Testis (tissue), 2 donors: ENCODE results near the gene EMILIN2.

ENCODE experiments used
- POLR2A ChIP-seq: fragments of 450-650 bp; IDR thresholded peaks from one replicate; pipeline ENCODE4 v1.6.1; 2017; ENCODE audit warnings: antibody characterized with exemption, mild to moderate bottlenecking, moderate library complexity
- TF ChIP-seq, protein P1 (sequence below), 3 experiments: fragments of 450-650 bp in 2 of 3; fragments of 200-600 bp in 1 of 3; sonication (generic) in 1 of 3; IDR thresholded peaks; one replicate each; pipeline ENCODE4 v1.5.1; 2016 to 2019; ENCODE audit warnings: antibody characterized with exemption in 3 of 3, mild to moderate bottlenecking in 2 of 3, moderate library complexity in 1 of 3

DNA sequence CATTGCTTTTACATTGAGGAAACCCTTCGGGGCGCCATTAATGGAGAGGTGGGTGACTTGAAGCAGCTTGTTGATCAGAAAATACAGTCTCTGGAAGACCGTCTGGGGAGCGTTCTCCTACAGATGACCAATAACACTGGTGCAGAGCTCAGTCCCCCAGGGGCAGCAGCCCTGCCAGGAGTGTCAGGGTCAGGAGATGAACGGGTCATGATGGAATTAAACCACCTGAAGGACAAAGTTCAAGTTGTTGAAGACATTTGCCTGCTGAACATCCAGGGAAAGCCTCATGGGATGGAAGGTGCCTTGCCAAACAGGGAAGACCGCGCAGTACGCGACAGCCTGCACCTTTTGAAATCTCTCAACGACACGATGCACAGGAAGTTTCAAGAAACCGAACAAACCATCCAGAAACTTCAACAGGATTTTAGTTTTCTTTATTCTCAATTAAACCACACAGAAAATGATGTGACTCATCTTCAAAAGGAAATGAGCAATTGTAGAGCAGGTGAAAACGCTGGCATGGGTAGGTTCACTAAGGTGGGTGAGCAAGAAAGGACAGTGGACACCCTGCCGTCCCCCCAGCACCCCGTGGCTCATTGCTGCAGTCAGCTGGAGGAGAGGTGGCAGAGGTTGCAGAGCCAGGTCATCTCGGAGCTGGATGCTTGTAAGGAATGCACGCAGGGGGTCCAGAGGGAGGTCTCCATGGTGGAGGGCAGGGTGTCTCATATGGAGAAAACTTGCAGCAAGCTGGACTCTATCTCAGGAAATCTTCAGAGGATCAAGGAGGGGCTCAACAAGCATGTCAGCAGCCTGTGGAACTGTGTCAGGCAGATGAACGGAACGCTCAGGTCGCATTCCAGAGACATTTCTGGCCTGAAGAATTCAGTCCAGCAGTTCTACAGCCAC, 45.0 kb downstream of the EMILIN2 start:
- TF ChIP-seq POLR2A, result no peak
- TF ChIP-seq, protein P1, sequence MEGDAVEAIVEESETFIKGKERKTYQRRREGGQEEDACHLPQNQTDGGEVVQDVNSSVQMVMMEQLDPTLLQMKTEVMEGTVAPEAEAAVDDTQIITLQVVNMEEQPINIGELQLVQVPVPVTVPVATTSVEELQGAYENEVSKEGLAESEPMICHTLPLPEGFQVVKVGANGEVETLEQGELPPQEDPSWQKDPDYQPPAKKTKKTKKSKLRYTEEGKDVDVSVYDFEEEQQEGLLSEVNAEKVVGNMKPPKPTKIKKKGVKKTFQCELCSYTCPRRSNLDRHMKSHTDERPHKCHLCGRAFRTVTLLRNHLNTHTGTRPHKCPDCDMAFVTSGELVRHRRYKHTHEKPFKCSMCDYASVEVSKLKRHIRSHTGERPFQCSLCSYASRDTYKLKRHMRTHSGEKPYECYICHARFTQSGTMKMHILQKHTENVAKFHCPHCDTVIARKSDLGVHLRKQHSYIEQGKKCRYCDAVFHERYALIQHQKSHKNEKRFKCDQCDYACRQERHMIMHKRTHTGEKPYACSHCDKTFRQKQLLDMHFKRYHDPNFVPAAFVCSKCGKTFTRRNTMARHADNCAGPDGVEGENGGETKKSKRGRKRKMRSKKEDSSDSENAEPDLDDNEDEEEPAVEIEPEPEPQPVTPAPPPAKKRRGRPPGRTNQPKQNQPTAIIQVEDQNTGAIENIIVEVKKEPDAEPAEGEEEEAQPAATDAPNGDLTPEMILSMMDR (IDR thresholded peaks at IDR 0.05), result no peak
